H1 (cell line): ENCODE results near the gene RNASE1. TPM values are rescaled to one million over a fixed set of nuclear protein-coding genes. Genes with fewer than 3 reads are reported as not detected.

ENCODE experiments used
- CTCF ChIA-PET: fragments of 300-600 bp; sonication (Branson Sonifier 250); formaldehyde crosslinking; loops from one replicate; lab custom pipeline; 2021; ENCODE audit not compliant: partially characterized antibody; lab: Charles Lee
- POLR2A ChIA-PET: fragments of 300-600 bp; sonication (Branson Sonifier 250); formaldehyde crosslinking; loops from one replicate; lab custom pipeline; 2021; ENCODE audit warnings: inconsistent platforms; ENCODE audit not compliant: partially characterized antibody; lab: Charles Lee
- DNase-seq, 2 experiments: peaks; one replicate each; pipeline versions ENCODE4 v3.0.0 to v3.0.0-alpha.2; 2010 to 2022; ENCODE audit warnings: low spot score in 2 of 2, low read depth in 1 of 2, mixed read lengths in 1 of 2
- FAIRE-seq: peaks from 2 replicates; lab custom pipeline; 2011; peaks lifted over from hg19 to GRCh38; lab: Jason Lieb, UNC
- H2AFZ ChIP-seq: 2 replicates; pipeline ENCODE4 v1.8.1; 2012; ENCODE audit warnings: low read length, inconsistent platforms
- H2AK5ac ChIP-seq: 2 replicates; pipeline ENCODE4 v1.6.1; 2013; ENCODE audit warnings: low read depth, low read length
- H2BK120ac ChIP-seq: replicated peaks from 2 replicates; pipeline ENCODE3; 2013; ENCODE audit warnings: low read depth, low read length, inconsistent platforms
- H2BK12ac ChIP-seq: 2 replicates; pipeline ENCODE4 v1.6.1; 2013; ENCODE audit warnings: low read depth, low read length
- H2BK15ac ChIP-seq: 2 replicates; pipeline ENCODE4 v1.6.1; 2013; ENCODE audit warnings: low read length
- H2BK20ac ChIP-seq: 2 replicates; pipeline ENCODE4 v1.6.1; 2013; ENCODE audit warnings: low read length
- H2BK5ac ChIP-seq: 2 replicates; pipeline ENCODE4 v1.6.1; 2013; ENCODE audit warnings: low read depth, low read length
- H3K14ac ChIP-seq: 2 replicates; pipeline ENCODE4 v1.6.1; 2013; ENCODE audit warnings: inconsistent platforms; ENCODE audit not compliant: insufficient read length
- H3K18ac ChIP-seq: 2 replicates; pipeline ENCODE4 v1.6.1; 2013; ENCODE audit warnings: low read length; ENCODE audit errors: extremely low read depth
- H3K23ac ChIP-seq: 2 replicates; pipeline ENCODE4 v1.6.1; 2013; ENCODE audit warnings: inconsistent platforms; ENCODE audit not compliant: insufficient read length
- H3K23me2 ChIP-seq: 2 replicates; pipeline ENCODE4 v1.6.1; 2013; ENCODE audit warnings: low read depth, low read length
- H3K27ac ChIP-seq: 2 replicates; pipeline ENCODE4 v1.6.1; 2011; ENCODE audit warnings: low read depth, low read length, inconsistent platforms
- H3K27me3 ChIP-seq, 4 experiments: replicated peaks in 1 of 4; 1 replicate in 1 of 4; 2 replicates in 3 of 4; pipeline versions ENCODE4 v1.6.1 to v1.8.1; 2011 to 2013; ENCODE audit warnings: low read length in 3 of 4, mild to moderate bottlenecking in 3 of 4, inconsistent platforms in 2 of 4, mixed read lengths in 2 of 4, moderate library complexity in 1 of 4; ENCODE audit not compliant: control insufficient read depth in 3 of 4, insufficient read depth in 3 of 4; ENCODE audit errors: extremely low read depth in 1 of 4
- H3K36me3 ChIP-seq, 4 experiments: 2 replicates each; pipeline versions ENCODE4 v1.6.1 to v1.8.1; 2011 to 2013; ENCODE audit warnings: mild to moderate bottlenecking in 4 of 4, low read length in 3 of 4, moderate library complexity in 2 of 4, control low read depth in 1 of 4, inconsistent platforms in 1 of 4; ENCODE audit not compliant: insufficient read depth in 4 of 4, control insufficient read depth in 2 of 4
- H3K4ac ChIP-seq: replicated peaks from 2 replicates; pipeline ENCODE3; 2013; ENCODE audit warnings: low read length, low read depth, mixed read lengths, inconsistent platforms; ENCODE audit not compliant: insufficient read length
- H3K4me1 ChIP-seq, 4 experiments: replicated peaks in 1 of 4; 1 replicate in 1 of 4; 2 replicates in 3 of 4; pipeline versions ENCODE4 v1.6.1 to v1.8.1; 2011 to 2013; ENCODE audit warnings: low read length in 3 of 4, inconsistent platforms in 2 of 4, mixed read lengths in 1 of 4; ENCODE audit not compliant: insufficient read depth in 4 of 4, control insufficient read depth in 3 of 4
- H3K4me2 ChIP-seq, 2 experiments: 2 replicates each; pipeline versions ENCODE4 v1.6.1 to v1.8.1; 2011 to 2013; ENCODE audit warnings: low read depth in 2 of 2, low read length in 2 of 2, control low read depth in 1 of 2, inconsistent platforms in 1 of 2, mild to moderate bottlenecking in 1 of 2; ENCODE audit not compliant: insufficient read depth in 1 of 2
- H3K4me3 ChIP-seq, 4 experiments: fragments of 200-600, 300-600 bp in 1 of 4; sonication (generic), shearing (Covaris generic), sonication (Bioruptor Twin) in 1 of 4; 2 replicates each; pipeline versions ENCODE4 v1.5.1 to v1.8.1; 2011 to 2016; ENCODE audit warnings: low read length in 4 of 4, low read depth in 3 of 4, control low read depth in 2 of 4, inconsistent platforms in 2 of 4, mild to moderate bottlenecking in 2 of 4, mixed read lengths in 1 of 4, moderate library complexity in 1 of 4; ENCODE audit not compliant: insufficient read depth in 2 of 4; ENCODE audit errors: extremely low read depth in 1 of 4
- H3K56ac ChIP-seq: replicated peaks from 2 replicates; pipeline ENCODE3; 2013; ENCODE audit warnings: low read depth, mild to moderate bottlenecking, mixed read lengths, low read length, inconsistent platforms; ENCODE audit not compliant: insufficient read length
- H3K79me1 ChIP-seq: 2 replicates; pipeline ENCODE4 v1.6.1; 2013; ENCODE audit warnings: low read depth, low read length, control low read depth
- H3K79me2 ChIP-seq, 2 experiments: 2 replicates each; pipeline versions ENCODE4 v1.6.1 to v1.8.1; 2012 to 2013; ENCODE audit warnings: low read length in 2 of 2, mild to moderate bottlenecking in 2 of 2, inconsistent platforms in 1 of 2; ENCODE audit not compliant: insufficient read depth in 2 of 2, control insufficient read depth in 1 of 2
- H3K9ac ChIP-seq, 4 experiments: replicated peaks in 1 of 4; 1 replicate in 1 of 4; 2 replicates in 3 of 4; pipeline versions ENCODE4 v1.6.1 to v1.8.1; 2011 to 2013; ENCODE audit warnings: low read depth in 3 of 4, low read length in 3 of 4, control low read depth in 2 of 4, mild to moderate bottlenecking in 2 of 4, moderate library complexity in 2 of 4, inconsistent platforms in 1 of 4; ENCODE audit errors: extremely low read depth in 1 of 4
- H3K9me3 ChIP-seq, 2 experiments: 2 replicates each; pipeline versions ENCODE4 v1.6.1 to v1.8.1; 2012 to 2013; ENCODE audit warnings: mild to moderate bottlenecking in 2 of 2, moderate library complexity in 2 of 2, control low read depth in 1 of 2, inconsistent platforms in 1 of 2, low read depth in 1 of 2, low read length in 1 of 2, mixed read lengths in 1 of 2; ENCODE audit not compliant: insufficient read depth in 2 of 2
- H4K20me1 ChIP-seq, 2 experiments: replicated peaks in 1 of 2; 2 replicates each; pipeline versions ENCODE3 to v1.8.1; 2011 to 2013; ENCODE audit warnings: inconsistent platforms in 2 of 2, low read length in 2 of 2, mild to moderate bottlenecking in 1 of 2; ENCODE audit not compliant: insufficient read depth in 2 of 2, control insufficient read depth in 1 of 2
- H4K5ac ChIP-seq: 2 replicates; pipeline ENCODE4 v1.6.1; 2013; ENCODE audit warnings: low read length, low read depth, mixed read lengths, inconsistent platforms; ENCODE audit not compliant: insufficient read length
- H4K8ac ChIP-seq: 2 replicates; pipeline ENCODE4 v1.8.0; 2013; ENCODE audit warnings: mild to moderate bottlenecking, moderate library complexity, low read length, inconsistent platforms; ENCODE audit not compliant: insufficient read depth; ENCODE audit errors: extremely low read depth
- H4K91ac ChIP-seq: replicated peaks from 2 replicates; pipeline ENCODE3; 2013; ENCODE audit warnings: low read length, mixed read lengths, inconsistent platforms; ENCODE audit not compliant: insufficient read length
- BRCA1 ChIP-seq: IDR thresholded peaks from 2 replicates; pipeline ENCODE4 v1.6.1; 2012; ENCODE audit warnings: low read depth, low read length, improper control_type of control experiment
- KDM4A ChIP-seq: IDR thresholded peaks from one replicate; pipeline ENCODE4 v1.7.1; 2012; ENCODE audit warnings: low read depth, mild to moderate bottlenecking, moderate library complexity, low read length, inconsistent platforms; ENCODE audit not compliant: severe bottlenecking
- RXRA ChIP-seq: IDR thresholded peaks from 2 replicates; pipeline ENCODE4 v1.6.1; 2011; ENCODE audit warnings: low read depth, mild to moderate bottlenecking, low read length, moderate library complexity; ENCODE audit not compliant: insufficient read depth
- TBP ChIP-seq: IDR thresholded peaks from 2 replicates; pipeline ENCODE4 v1.6.1; 2011; ENCODE audit warnings: low read depth, low read length, improper control_type of control experiment
- USF2 ChIP-seq: IDR thresholded peaks from 2 replicates; pipeline ENCODE4 v1.6.1; 2011; ENCODE audit warnings: low read length, improper control_type of control experiment
- WGBS, 2 experiments: shearing (Covaris generic) in 1 of 2; methylation state at CpG; one replicate each; pipeline versions ENCODE4 v1.1.6 to v1.1.7; 2013 to 2015; ENCODE audit warnings: low lambda C conversion rate in 2 of 2, mixed read lengths in 2 of 2, inconsistent platforms in 1 of 2, low coverage in 1 of 2, missing lambda C conversion rate in 1 of 2; ENCODE audit not compliant: insufficient replicate concordance in 2 of 2, insufficient coverage in 1 of 2, insufficient read length in 1 of 2; ENCODE audit errors: extremely low coverage in 1 of 2, missing lambda C conversion rate in 1 of 2; 5-methylcytosine and 5-hydroxymethylcytosine counted together
- polyA plus RNA-seq, 7 experiments: library from polyadenylated mRNA; depleted of rRNA in 3 of 7; stranded (reverse) in 5 of 7; unstranded in 2 of 7; fragments of >200 nt in 5 of 7; fragments of 200-250 nt in 2 of 7; gene quantifications; 1 replicate in 5 of 7; 2 replicates in 1 of 7; 4 replicates in 1 of 7; pipeline versions ENCODE4 v1.2.1 to v1.2.3, GENCODE V29; 2011 to 2013; ENCODE audit warnings: missing spikeins in 2 of 7, mixed read lengths in 2 of 7
- total RNA-seq: library from RNA; stranded (reverse); fragmentation: NEBNext Ultra II Directional; extraction: Animal tissue kit (Norgen Biotek cat#: 25700); gene quantifications from 2 replicates; pipeline ENCODE4 v1.2.1, GENCODE V29; 2021

Gene RNASE1
- total and polyA plus RNA-seq, 2 of the 8 experiments (the other 6 are each of a cell fraction or from before 2014, with no cell fraction given), result 2.2 to 13.4 TPM

GRCh38 chr14:20791187-20791586 is 11.5 kb downstream of the RNASE1 start:
- Histone ChIP-seq H2BK15ac (no peak overlapping the region), H3K23me2 (no peaks in the 10 kb centered on the region), H3K4ac (no peak overlapping the region), H2BK12ac (no peak overlapping the region), H3K4me3 (no peak overlapping the region), H3K56ac (no peak overlapping the region), H2BK120ac (no peak overlapping the region), H3K36me3 (no peaks in the 10 kb centered on the region), H3K27me3 (no peaks in the 10 kb centered on the region), H3K4me1 (peaks cover 0 to 2% (median 0%) of the 10 kb centered on the region in 4 experiments; a peak in 1 of 7 replicates), H3K9ac (no peak overlapping the region), H3K4me2 (no peak overlapping the region), H3K18ac (no peak overlapping the region), H2AFZ (no peak overlapping the region), H2BK20ac (no peak overlapping the region), H3K9me3 (no peaks in the 10 kb centered on the region), H3K23ac (no peak overlapping the region), H2AK5ac (no peak overlapping the region), H4K8ac (no peak overlapping the region), H3K79me1 (no peaks in the 10 kb centered on the region), H3K14ac (no peak overlapping the region), H3K27ac (no peak overlapping the region), H4K20me1 (no peaks in the 10 kb centered on the region), H4K5ac (no peak overlapping the region), H3K79me2 (no peaks in the 10 kb centered on the region), H4K91ac (no peak overlapping the region), H2BK5ac (no peak overlapping the region)
- ChIA-PET POLR2A (no interaction called here), CTCF (interaction anchor here (1.2 to 2.1 kb wide), 3 partner anchors 9 to 33 kb away, joined by 3 to 8 read pairs (median 4); no protein-coding TSS in a partner anchor)
- no peak for DNase-seq
- TF ChIP-seq RXRA (no peak), TBP (no peak), KDM4A (no peak), BRCA1 (no peak), USF2 (no peak)
- WGBS, 2 experiments, result 75% methylated on average over 7 of the region's 7 CpGs; no CpG with 5 or more reads in 1 of the 2 experiments
- FAIRE-seq, result no peak
